ENCODE data around the gene SLC5A10. TPM values are rescaled to one million over a fixed set of nuclear protein-coding genes. Genes with fewer than 3 reads are reported as not detected.
A peak's percentile ranks its signal among the peaks of the same experiment; 100 is the strongest.

SLC5A10 gene
- total RNA-seq, 1 experiment from 2014 or later = not detected

- H3K4me3 ChIP-seq = no peak overlapping the region
- H3K9me3 ChIP-seq (replicated peaks) = no peaks in the 10 kb centered on the region
- H3K27ac ChIP-seq = no peak overlapping the region
- no peak for DNase-seq
- peaks cover 14% of the 10 kb centered on the region for H3K4me1 ChIP-seq
- H3K36me3 ChIP-seq = no peaks in the 10 kb centered on the region
- no peaks in the 10 kb centered on the region for H3K27me3 ChIP-seq
These were observed 26.7 kb downstream of the SLC5A10 start for GRCh38 chr17:18978655-18979054.

- Histone ChIP-seq H3K27me3 (no peaks in the 10 kb centered on the region), H3K36me3 (no peaks in the 10 kb centered on the region), H3K27ac (no peak overlapping the region), H3K9me3 (replicated peaks) (no peaks in the 10 kb centered on the region), H3K4me1 (peaks cover 14% of the 10 kb centered on the region), H3K4me3 (no peak overlapping the region)
- no peak for DNase-seq
These were observed 28.8 kb downstream of the SLC5A10 start for GRCh38 chr17:18980682-18981334.

GRCh38 chr17:18981335-18981641 is 29.3 kb downstream of the SLC5A10 start:
- no peak for DNase-seq
- no peaks in the 10 kb centered on the region for H3K36me3 ChIP-seq
- H3K9me3 ChIP-seq (replicated peaks) = no peaks in the 10 kb centered on the region
- H3K4me1 ChIP-seq = peaks cover 14% of the 10 kb centered on the region
- H3K4me3 ChIP-seq = no peak overlapping the region
- no peaks in the 10 kb centered on the region for H3K27me3 ChIP-seq
- no peak overlapping the region for H3K27ac ChIP-seq

- Histone ChIP-seq H3K27me3 (no peaks in the 10 kb centered on the region), H3K27ac (peak overlapping the region; percentile 2; the same call in 1 of the 2 replicates), H3K36me3 (no peaks in the 10 kb centered on the region), H3K4me1 (peaks cover 14% of the 10 kb centered on the region), H3K4me3 (peak overlapping the region; percentile 22), H3K9me3 (replicated peaks) (no peaks in the 10 kb centered on the region)
- peak; percentile 68 to 73 for DNase-seq
These were observed 29.9 kb downstream of the SLC5A10 start for GRCh38 chr17:18981642-18982424.

GRCh38 chr17:18984273-18985114 is 32.5 kb downstream of the SLC5A10 start:
- no peak for DNase-seq
- H3K9me3 ChIP-seq (replicated peaks) = no peaks in the 10 kb centered on the region
- H3K4me1 ChIP-seq = peaks cover 14% of the 10 kb centered on the region
- no peak overlapping the region for H3K4me3 ChIP-seq
- H3K36me3 ChIP-seq = no peaks in the 10 kb centered on the region
- H3K27ac ChIP-seq = no peak overlapping the region
- H3K27me3 ChIP-seq = no peaks in the 10 kb centered on the region

GRCh38 chr17:18985475-18985874 is 33.5 kb downstream of the SLC5A10 start:
- no peaks in the 10 kb centered on the region for H3K9me3 ChIP-seq (replicated peaks)
- no peaks in the 10 kb centered on the region for H3K36me3 ChIP-seq
- H3K4me3 ChIP-seq = no peak overlapping the region
- no peak overlapping the region for H3K27ac ChIP-seq
- peaks cover 14% of the 10 kb centered on the region for H3K4me1 ChIP-seq
- no peak for DNase-seq
- H3K27me3 ChIP-seq = no peaks in the 10 kb centered on the region

- Histone ChIP-seq H3K36me3 (no peaks in the 10 kb centered on the region), H3K27me3 (no peaks in the 10 kb centered on the region), H3K4me3 (no peak overlapping the region), H3K4me1 (peaks cover 10% of the 10 kb centered on the region), H3K27ac (no peak overlapping the region), H3K9me3 (replicated peaks) (no peaks in the 10 kb centered on the region)
- no peak for DNase-seq
These were observed 34.7 kb downstream of the SLC5A10 start for GRCh38 chr17:18986541-18987229.

GRCh38 chr17:18987230-18987610 is 35.3 kb downstream of the SLC5A10 start:
- Histone ChIP-seq H3K27me3 (no peaks in the 10 kb centered on the region), H3K4me3 (no peak overlapping the region), H3K36me3 (no peaks in the 10 kb centered on the region), H3K27ac (no peak overlapping the region), H3K4me1 (peaks cover 4% of the 10 kb centered on the region), H3K9me3 (replicated peaks) (no peaks in the 10 kb centered on the region)
- no peak for DNase-seq

GRCh38 chr17:18987862-18988545 is 36.0 kb downstream of the SLC5A10 start:
- H3K4me1 ChIP-seq = no peaks in the 10 kb centered on the region
- no peaks in the 10 kb centered on the region for H3K9me3 ChIP-seq (replicated peaks)
- H3K4me3 ChIP-seq = no peak overlapping the region
- H3K27me3 ChIP-seq = no peaks in the 10 kb centered on the region
- H3K36me3 ChIP-seq = no peaks in the 10 kb centered on the region
- H3K27ac ChIP-seq = no peak overlapping the region
- DNase-seq = no peak

GRCh38 chr17:18988546-18989173 is 36.7 kb downstream of the SLC5A10 start:
- H3K9me3 ChIP-seq (replicated peaks) = no peaks in the 10 kb centered on the region
- no peaks in the 10 kb centered on the region for H3K4me1 ChIP-seq
- no peaks in the 10 kb centered on the region for H3K36me3 ChIP-seq
- no peak overlapping the region for H3K4me3 ChIP-seq
- no peaks in the 10 kb centered on the region for H3K27me3 ChIP-seq
- no peak for DNase-seq
- no peak overlapping the region for H3K27ac ChIP-seq

- Histone ChIP-seq H3K27me3 (no peaks in the 10 kb centered on the region), H3K27ac (no peak overlapping the region), H3K36me3 (no peaks in the 10 kb centered on the region), H3K4me1 (no peaks in the 10 kb centered on the region), H3K9me3 (replicated peaks) (peaks cover 7% of the 10 kb centered on the region), H3K4me3 (no peak overlapping the region)
- DNase-seq = no peak
These were observed 38.4 kb downstream of the SLC5A10 start for GRCh38 chr17:18990331-18990730.

GRCh38 chr17:18991531-18992315 is 39.8 kb downstream of the SLC5A10 start:
- Histone ChIP-seq H3K27me3 (no peaks in the 10 kb centered on the region), H3K36me3 (no peaks in the 10 kb centered on the region), H3K9me3 (replicated peaks) (peaks cover 8% of the 10 kb centered on the region), H3K27ac (no peak overlapping the region), H3K4me3 (no peak overlapping the region), H3K4me1 (no peaks in the 10 kb centered on the region)
- no peak for DNase-seq

GRCh38 chr17:18992454-18993130 is 40.6 kb downstream of the SLC5A10 start:
- Histone ChIP-seq H3K27me3 (no peaks in the 10 kb centered on the region), H3K36me3 (no peaks in the 10 kb centered on the region), H3K27ac (no peak overlapping the region), H3K4me1 (no peaks in the 10 kb centered on the region), H3K9me3 (replicated peaks) (peaks cover 8% of the 10 kb centered on the region), H3K4me3 (no peak overlapping the region)
- DNase-seq = no peak
